MCF 10A (cell line): Measurements from ENCODE around the gene IDH3G. TPM values are rescaled to one million over a fixed set of nuclear protein-coding genes. Genes with fewer than 3 reads are reported as not detected.

Experiments
- BruUV-seq: library from RNA; stranded (reverse); fragments of 400-500 nt; replicated peaks from 2 replicates; lab custom pipeline; 2021; lab: Mats Ljungman, UMichigan
- CTCF ChIA-PET: fragments of 300-600 bp; sonication (Branson Sonifier 250); formaldehyde crosslinking; extraction: SDS; loops from one replicate; lab custom pipeline; 2021; ENCODE audit warnings: antibody characterized with exemption, inconsistent platforms; lab: Yijun Ruan, JAX
- POLR2A ChIA-PET: fragments of 300-600, 350-650 bp; sonication (Branson Sonifier 250); formaldehyde crosslinking; extraction: SDS; loops from one replicate; lab custom pipeline; 2020; ENCODE audit warnings: antibody characterized with exemption, inconsistent platforms; lab: Yijun Ruan, JAX
- DNase-seq: peaks from one replicate; pipeline ENCODE4 v3.0.0-alpha.2; 2018; ENCODE audit not compliant: unreplicated experiment
- H3K27ac Mint-ChIP-seq: one replicate; pipeline ENCODE4 v1.8.0; 2022; ENCODE audit warnings: mild to moderate bottlenecking, low read depth, mixed read lengths; ENCODE audit not compliant: unreplicated experiment
- H3K27me3 Mint-ChIP-seq: one replicate; pipeline ENCODE4 v1.8.0; 2022; ENCODE audit warnings: mixed read lengths; ENCODE audit not compliant: insufficient read depth, unreplicated experiment
- H3K36me3 Mint-ChIP-seq: one replicate; pipeline ENCODE4 v1.8.0; 2022; ENCODE audit warnings: mild to moderate bottlenecking, moderate library complexity, mixed read lengths; ENCODE audit not compliant: insufficient read depth, unreplicated experiment
- H3K4me1 Mint-ChIP-seq: one replicate; pipeline ENCODE4 v1.8.0; 2022; ENCODE audit warnings: mixed read lengths; ENCODE audit not compliant: insufficient read depth, unreplicated experiment
- H3K4me3 Mint-ChIP-seq: one replicate; pipeline ENCODE4 v1.8.0; 2022; ENCODE audit warnings: mild to moderate bottlenecking, moderate library complexity, mixed read lengths; ENCODE audit not compliant: unreplicated experiment
- H3K9me3 Mint-ChIP-seq: one replicate; pipeline ENCODE4 v1.8.0; 2022; ENCODE audit warnings: mixed read lengths; ENCODE audit not compliant: unreplicated experiment
- CTCF ChIP-seq: fragments of 200-600 bp; IDR thresholded peaks from one replicate; pipeline ENCODE4 v1.8.0; 2022; ENCODE audit warnings: antibody characterized with exemption, mild to moderate bottlenecking; ENCODE audit not compliant: unreplicated experiment
- intact Hi-C: fragments of 100-400 bp; cut with micrococcal nuclease; formaldehyde crosslinking; loops from 2 replicates; pipeline ENCODE4 v1.14.1; 2022
- total RNA-seq: library from RNA; stranded (reverse); gene quantifications from 2 replicates; pipeline ENCODE4 v1.2.3, GENCODE V29; 2022

IDH3G gene
- total RNA-seq, 1 experiment from 2014 or later, result 65.4 TPM

- no peak for DNase-seq
- Mint-ChIP-seq H3K9me3 (no peaks in the 10 kb centered on the region), H3K4me1 (no peaks in the 10 kb centered on the region), H3K4me3 (peak overlapping the region; percentile 91), H3K36me3 (peaks cover 15% of the 10 kb centered on the region), H3K27me3 (no peaks in the 10 kb centered on the region), H3K27ac (peak overlapping the region; percentile 91)
- TF ChIP-seq CTCF, result no peak
- ChIA-PET POLR2A (interaction anchor here (0.6 to 3.1 kb wide), 6 partner anchors 13 to 194 kb away, joined by 3 to 25 read pairs (median 6); partner anchors contain the start of gene HCFC1), CTCF (no interaction called here)
- intact Hi-C loops, result no loop called here
- no TSS peak for BruUV-seq
These were observed 884 bp downstream of the IDH3G start for GRCh38 chrX:153793291-153793690.

- intact Hi-C loops, result no loop called here
- peaks cover 10% of the 10 kb centered on the region for H3K36me3 Mint-ChIP-seq
- no peaks in the 10 kb centered on the region for H3K4me1 Mint-ChIP-seq
- no peak for DNase-seq
- POLR2A ChIA-PET, result no interaction called here
- BruUV-seq, result no TSS peak
- H3K27ac Mint-ChIP-seq, result no peak overlapping the region
- no peaks in the 10 kb centered on the region for H3K9me3 Mint-ChIP-seq
- no peaks in the 10 kb centered on the region for H3K27me3 Mint-ChIP-seq
- CTCF ChIA-PET, result no interaction called here
- H3K4me3 Mint-ChIP-seq, result peak overlapping the region; percentile 91
- no peak for TF ChIP-seq CTCF
These were observed 1.8 kb downstream of the IDH3G start for GRCh38 chrX:153792368-153792767.

GRCh38 chrX:153791104-153791852, 2.9 kb downstream of the IDH3G start:
- Mint-ChIP-seq H3K9me3 (no peaks in the 10 kb centered on the region), H3K36me3 (peaks cover 9% of the 10 kb centered on the region), H3K4me3 (no peak overlapping the region), H3K4me1 (no peaks in the 10 kb centered on the region), H3K27me3 (no peaks in the 10 kb centered on the region), H3K27ac (no peak overlapping the region)
- POLR2A ChIA-PET, result interaction anchor here (1.0 kb wide), 1 partner anchor 137 kb away, joined by 4 read pairs; no protein-coding TSS in a partner anchor
- no peak for TF ChIP-seq CTCF
- DNase-seq, result no peak
- CTCF ChIA-PET, result interaction anchor here (0.6 kb wide), 1 partner anchor 69 kb away, joined by 3 read pairs; no protein-coding TSS in a partner anchor
- BruUV-seq, result no TSS peak
- intact Hi-C loops, result no loop called here

DNA sequence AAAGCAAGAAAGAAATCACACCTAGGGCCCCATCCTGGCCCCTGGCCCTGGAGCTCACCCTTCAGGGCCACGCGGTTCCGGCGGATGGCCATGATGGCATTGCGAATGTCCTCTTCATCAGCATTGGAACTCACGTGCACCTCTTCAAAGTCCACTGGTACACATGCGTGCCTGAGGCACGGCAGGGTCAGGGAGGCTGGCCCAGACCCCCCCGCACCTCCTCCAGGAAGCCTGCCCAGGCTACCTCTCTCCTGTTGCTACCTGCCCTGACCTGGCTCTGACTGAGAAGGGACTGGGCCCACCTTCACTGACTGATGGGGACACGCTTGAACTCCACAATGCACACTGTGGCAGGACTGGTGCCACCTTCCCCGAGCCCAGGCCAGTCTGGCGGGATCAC, 4.5 kb downstream of the IDH3G start:
- Mint-ChIP-seq H3K36me3 (peaks cover 10% of the 10 kb centered on the region), H3K4me1 (no peaks in the 10 kb centered on the region), H3K27ac (no peak overlapping the region), H3K9me3 (no peaks in the 10 kb centered on the region), H3K27me3 (no peaks in the 10 kb centered on the region), H3K4me3 (no peak overlapping the region)
- intact Hi-C loops, result no loop called here
- POLR2A ChIA-PET, result interaction anchor here (0.6 kb wide), 1 partner anchor 159 kb away, joined by 3 read pairs; no protein-coding TSS in a partner anchor
- CTCF ChIA-PET, result no interaction called here
- BruUV-seq, result no TSS peak
- no peak for DNase-seq
- TF ChIP-seq CTCF, result no peak
